Neural progenitor cell (in vitro differentiated cells): ENCODE data around the gene RAB5IF. TPM values are rescaled to one million over a fixed set of nuclear protein-coding genes. Genes with fewer than 3 reads are reported as not detected.
A peak's percentile ranks its signal among the peaks of the same experiment; 100 is the strongest.

Source experiments
- DNase-seq: peaks from one replicate; pipeline ENCODE4 v3.0.0-alpha.2; 2016; ENCODE audit warnings: low spot score
- H2AFZ ChIP-seq: fragments of 200-600 bp; sonication (generic); replicated peaks from 2 replicates; pipeline ENCODE4 v1.6.1; 2016; ENCODE audit warnings: antibody characterized with exemption
- H3F3A ChIP-seq: fragments of 200-600 bp; sonication (generic); 2 replicates; pipeline ENCODE4 v1.6.1; 2016; ENCODE audit warnings: antibody characterized with exemption, low read depth
- H3K27ac ChIP-seq: fragments of 200-600 bp; sonication (generic); 2 replicates; pipeline ENCODE4 v1.5.1; 2016; ENCODE audit warnings: mild to moderate bottlenecking
- H3K27me3 ChIP-seq: fragments of 200-600 bp; sonication (generic); 2 replicates; pipeline ENCODE4 v1.6.1; 2016; ENCODE audit warnings: mild to moderate bottlenecking, moderate library complexity
- H3K36me3 ChIP-seq: fragments of 200-600 bp; sonication (generic); 2 replicates; pipeline ENCODE4 v1.5.1; 2016
- H3K4me1 ChIP-seq: fragments of 200-600 bp; sonication (generic); 2 replicates; pipeline ENCODE4 v1.6.1; 2016; ENCODE audit warnings: mixed run types
- H3K4me2 ChIP-seq: fragments of 200-600 bp; sonication (generic); 2 replicates; pipeline ENCODE4 v1.6.1; 2016
- H3K4me3 ChIP-seq: fragments of 200-600 bp; sonication (generic); 2 replicates; pipeline ENCODE4 v1.5.1; 2016
- H3K79me2 ChIP-seq: fragments of 200-600 bp; sonication (generic); 2 replicates; pipeline ENCODE4 v1.6.1; 2016; ENCODE audit warnings: low read depth
- H3K9ac ChIP-seq: fragments of 200-600 bp; sonication (generic); 2 replicates; pipeline ENCODE4 v1.6.1; 2016
- H3K9me3 ChIP-seq: fragments of 200-600 bp; sonication (generic); 2 replicates; pipeline ENCODE4 v1.5.1; 2016; ENCODE audit warnings: low read depth
- H4K20me1 ChIP-seq: fragments of 200-600 bp; sonication (generic); 2 replicates; pipeline ENCODE4 v1.6.1; 2016; ENCODE audit warnings: low read depth
- H3K27ac Mint-ChIP-seq: 3 replicates; pipeline ENCODE4 v1.8.0; 2021; ENCODE audit warnings: mixed read lengths
- H3K27me3 Mint-ChIP-seq: 2 replicates; pipeline ENCODE4 v1.8.0; 2022; ENCODE audit warnings: low read depth, mild to moderate bottlenecking, inconsistent platforms, moderate library complexity, mixed read lengths; ENCODE audit not compliant: insufficient read depth
- H3K36me3 Mint-ChIP-seq: 3 replicates; pipeline ENCODE4 v1.8.0; 2021; ENCODE audit warnings: mixed read lengths
- H3K4me1 Mint-ChIP-seq: 3 replicates; pipeline ENCODE4 v1.8.0; 2021; ENCODE audit warnings: mixed read lengths
- H3K4me3 Mint-ChIP-seq: 3 replicates; pipeline ENCODE4 v1.8.0; 2021; ENCODE audit warnings: mild to moderate bottlenecking, moderate library complexity, mixed read lengths
- H3K9me3 Mint-ChIP-seq: 3 replicates; pipeline ENCODE4 v1.8.0; 2020; ENCODE audit warnings: mixed read lengths
- CTCF ChIP-seq: fragments of 200-600 bp; sonication (generic); IDR thresholded peaks from 2 replicates; pipeline ENCODE4 v1.5.1; 2017; ENCODE audit warnings: antibody characterized with exemption, mild to moderate bottlenecking
- EZH2 ChIP-seq: fragments of 200-600 bp; sonication (generic); IDR thresholded peaks from 2 replicates; pipeline ENCODE4 v1.6.1; 2017; ENCODE audit warnings: antibody characterized with exemption, mild to moderate bottlenecking, moderate library complexity
- EZH2phosphoT487 ChIP-seq: fragments of 200-600 bp; sonication (generic); IDR thresholded peaks from 2 replicates; pipeline ENCODE4 v1.6.1; 2017; ENCODE audit warnings: antibody characterized with exemption
- total RNA-seq: library from RNA; depleted of rRNA; stranded (reverse); fragments of >200 nt; gene quantifications from 2 replicates; pipeline ENCODE4 v1.2.3, GENCODE V29; 2015; ENCODE audit warnings: low replicate concordance

Gene RAB5IF
- total RNA-seq, 1 donor from 2014 or later = 69.5 TPM

- Mint-ChIP-seq H3K9me3 (no peaks in the 10 kb centered on the region), H3K4me1 (peaks cover 39% of the 10 kb centered on the region), H3K27ac (peak overlapping the region; percentile 96), H3K27me3 (peaks cover 9% of the 10 kb centered on the region), H3K4me3 (peak overlapping the region; percentile 97), H3K36me3 (peaks cover 6% of the 10 kb centered on the region)
- Histone ChIP-seq H3K79me2 (peaks cover 56% of the 10 kb centered on the region), H3F3A (peaks cover 31% of the 10 kb centered on the region), H3K27me3 (no peaks in the 10 kb centered on the region), H3K27ac (no peak overlapping the region), H3K4me1 (peaks cover 23% of the 10 kb centered on the region), H2AFZ (peak overlapping the region; percentile 75), H3K4me2 (peak overlapping the region; percentile 91), H3K9ac (peak overlapping the region; percentile 61), H3K9me3 (no peaks in the 10 kb centered on the region), H3K4me3 (peak overlapping the region; percentile 79), H4K20me1 (peaks cover 41% of the 10 kb centered on the region), H3K36me3 (no peaks in the 10 kb centered on the region)
- DNase-seq = peak; percentile 74
- TF ChIP-seq EZH2 = no peak
- TF ChIP-seq CTCF = no peak
- no peak for TF ChIP-seq EZH2phosphoT487
These were observed 31.0 kb upstream of the RAB5IF start for GRCh38 chr20:36574366-36575135.

GRCh38 chr20:36576081-36576445, 29.5 kb upstream of the RAB5IF start:
- H3K27ac ChIP-seq = no peak overlapping the region
- peak overlapping the region; percentile 97 for H3K4me3 Mint-ChIP-seq

GRCh38 chr20:36578356-36579041, 27.1 kb upstream of the RAB5IF start:
- H3K36me3 Mint-ChIP-seq = peaks cover 21% of the 10 kb centered on the region
- no peaks in the 10 kb centered on the region for H3K9me3 Mint-ChIP-seq
- no peak overlapping the region for H3K27ac Mint-ChIP-seq

More at GRCh38 chr20:36576081-36576445, 29.5 kb upstream of the RAB5IF start:
- H3K4me2 ChIP-seq = peak overlapping the region; percentile 91
- no peak overlapping the region for H3K27ac Mint-ChIP-seq
- DNase-seq = no peak
- TF ChIP-seq EZH2 (no peak), CTCF (no peak), EZH2phosphoT487 (no peak)
- H2AFZ ChIP-seq = no peak overlapping the region
- H3K79me2 ChIP-seq = peaks cover 65% of the 10 kb centered on the region
- no peaks in the 10 kb centered on the region for H3K27me3 ChIP-seq
- peaks cover 38% of the 10 kb centered on the region for H3F3A ChIP-seq
- H3K9me3 ChIP-seq = no peaks in the 10 kb centered on the region
- H3K9ac ChIP-seq = no peak overlapping the region
- H3K4me1 ChIP-seq = peaks cover 25% of the 10 kb centered on the region
- peaks cover 32% of the 10 kb centered on the region for H3K4me1 Mint-ChIP-seq
- H3K36me3 ChIP-seq = no peaks in the 10 kb centered on the region
- H3K27me3 Mint-ChIP-seq = peaks cover 9% of the 10 kb centered on the region
- H3K9me3 Mint-ChIP-seq = no peaks in the 10 kb centered on the region
- peaks cover 48% of the 10 kb centered on the region for H4K20me1 ChIP-seq
- no peak overlapping the region for H3K4me3 ChIP-seq
- peaks cover 13% of the 10 kb centered on the region for H3K36me3 Mint-ChIP-seq

More at GRCh38 chr20:36578356-36579041, 27.1 kb upstream of the RAB5IF start:
- Histone ChIP-seq H3F3A (peaks cover 28% of the 10 kb centered on the region), H3K36me3 (no peaks in the 10 kb centered on the region), H2AFZ (no peak overlapping the region), H3K27ac (no peak overlapping the region), H3K9ac (no peak overlapping the region), H3K4me3 (no peak overlapping the region), H4K20me1 (peaks cover 48% of the 10 kb centered on the region), H3K4me1 (peaks cover 7% of the 10 kb centered on the region), H3K79me2 (peaks cover 68% of the 10 kb centered on the region), H3K27me3 (no peaks in the 10 kb centered on the region), H3K9me3 (no peaks in the 10 kb centered on the region), H3K4me2 (no peak overlapping the region)
- H3K27me3 Mint-ChIP-seq = peaks cover 9% of the 10 kb centered on the region
- no peak overlapping the region for H3K4me3 Mint-ChIP-seq
- no peak for DNase-seq
- no peak for TF ChIP-seq EZH2phosphoT487
- TF ChIP-seq EZH2 = no peak
- TF ChIP-seq CTCF = no peak
- peaks cover 13% of the 10 kb centered on the region for H3K4me1 Mint-ChIP-seq
